ENCODE results near the gene RAB6C.
"Not testable (repeated sequence)": the region's sequence is repeated elsewhere in the genome, so short reads cannot be mapped to it uniquely, and the experiment has no call there.

Gene RAB6C

GRCh38 chr2:130019402-130019801, 39.9 kb downstream of the RAB6C start:
- DNase-seq = no peak
- TF ChIP-seq, protein P1, sequence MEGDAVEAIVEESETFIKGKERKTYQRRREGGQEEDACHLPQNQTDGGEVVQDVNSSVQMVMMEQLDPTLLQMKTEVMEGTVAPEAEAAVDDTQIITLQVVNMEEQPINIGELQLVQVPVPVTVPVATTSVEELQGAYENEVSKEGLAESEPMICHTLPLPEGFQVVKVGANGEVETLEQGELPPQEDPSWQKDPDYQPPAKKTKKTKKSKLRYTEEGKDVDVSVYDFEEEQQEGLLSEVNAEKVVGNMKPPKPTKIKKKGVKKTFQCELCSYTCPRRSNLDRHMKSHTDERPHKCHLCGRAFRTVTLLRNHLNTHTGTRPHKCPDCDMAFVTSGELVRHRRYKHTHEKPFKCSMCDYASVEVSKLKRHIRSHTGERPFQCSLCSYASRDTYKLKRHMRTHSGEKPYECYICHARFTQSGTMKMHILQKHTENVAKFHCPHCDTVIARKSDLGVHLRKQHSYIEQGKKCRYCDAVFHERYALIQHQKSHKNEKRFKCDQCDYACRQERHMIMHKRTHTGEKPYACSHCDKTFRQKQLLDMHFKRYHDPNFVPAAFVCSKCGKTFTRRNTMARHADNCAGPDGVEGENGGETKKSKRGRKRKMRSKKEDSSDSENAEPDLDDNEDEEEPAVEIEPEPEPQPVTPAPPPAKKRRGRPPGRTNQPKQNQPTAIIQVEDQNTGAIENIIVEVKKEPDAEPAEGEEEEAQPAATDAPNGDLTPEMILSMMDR (IDR thresholded peaks at IDR 0.05; ENCODE audit: low read depth, low read length, missing control alignments) = no peak
- no peak overlapping the region for H3K27ac ChIP-seq
- H3K27me3 ChIP-seq (replicated peaks) = no peaks in the 10 kb centered on the region
- H3K4me3 ChIP-seq (ENCODE audit: low read depth, low read length) = no peak overlapping the region
- H3K36me3 ChIP-seq (replicated peaks) = no peaks in the 10 kb centered on the region
- in situ Hi-C loops (cut with HindIII; ENCODE audit: low pct_ligation_motif_present, low sequenced_read_pairs) = no loop called here

DNA sequence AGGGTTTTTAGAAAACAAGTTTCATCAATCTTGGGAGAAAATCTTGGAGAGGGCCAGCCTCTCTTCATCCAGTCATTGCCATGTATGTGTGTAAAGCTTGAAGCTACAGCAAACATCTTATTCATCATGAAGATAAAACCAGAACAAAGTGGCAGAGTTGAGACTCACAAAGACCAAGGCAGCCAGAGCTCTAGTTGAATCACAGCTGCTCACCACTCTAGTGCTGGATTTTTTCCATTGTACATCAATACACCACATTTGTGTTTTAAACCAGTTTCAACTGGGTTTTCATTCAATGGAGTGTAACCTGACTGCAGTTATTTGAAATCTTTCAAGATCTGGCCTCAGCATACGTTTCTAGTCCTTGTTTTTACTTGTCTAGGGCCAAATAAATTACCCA, 40.6 kb downstream of the RAB6C start:
- in situ Hi-C loops (cut with HindIII; ENCODE audit: low pct_ligation_motif_present, low sequenced_read_pairs); H3K27me3 ChIP-seq (replicated peaks); DNase-seq; H3K27ac ChIP-seq; H3K4me3 ChIP-seq (ENCODE audit: low read depth, low read length); H3K36me3 ChIP-seq (replicated peaks): not testable (repeated sequence)

- H3K4me3 ChIP-seq (ENCODE audit: low read depth, low read length); DNase-seq; H3K27me3 ChIP-seq (replicated peaks); in situ Hi-C loops (cut with HindIII; ENCODE audit: low pct_ligation_motif_present, low sequenced_read_pairs); H3K27ac ChIP-seq; H3K36me3 ChIP-seq (replicated peaks): not testable (repeated sequence)
Measured at GRCh38 chr2:130025931-130026330, 46.5 kb downstream of the RAB6C start.
